GM12878 (cell line): ENCODE measurements around the gene TPCN1. TPM values are rescaled to one million over a fixed set of nuclear protein-coding genes. Genes with fewer than 3 reads are reported as not detected.

Source experiments
- ATAC-seq: fragments of 200-7000 bp; cut with Tn5 transposase; 3 replicates; pipeline ENCODE4 v1.9.1; 2020; ENCODE audit warnings: mild to moderate bottlenecking, moderate library complexity
- BruUV-seq: library from RNA; stranded (reverse); fragments of 400-500 nt; replicated peaks from 2 replicates; lab custom pipeline; 2021; lab: Mats Ljungman, UMichigan
- CTCF ChIA-PET: fragments of 300-600 bp; sonication (Branson Sonifier 250); formaldehyde crosslinking; extraction: SDS; loops from one replicate; lab custom pipeline; 2021; ENCODE audit warnings: inconsistent platforms; lab: Yijun Ruan, JAX
- POLR2A ChIA-PET: fragments of 350-600 bp; formaldehyde crosslinking; extraction: SDS; loops from one replicate; lab custom pipeline; 2021; ENCODE audit warnings: inconsistent platforms; lab: Charles Lee
- RAD21 ChIA-PET: fragments of 300-600 bp; sonication (Branson Sonifier 250); formaldehyde crosslinking; loops from one replicate; lab custom pipeline; 2023; ENCODE audit warnings: antibody characterized with exemption; ENCODE audit not compliant: unreplicated experiment; lab: Charles Lee
- SMC1A ChIA-PET: fragments of 300-600 bp; sonication (Branson Sonifier 250); formaldehyde crosslinking; loops from one replicate; lab custom pipeline; 2023; ENCODE audit not compliant: unreplicated experiment, uncharacterized antibody; lab: Charles Lee
- DNase-seq: peaks from one replicate; pipeline ENCODE4 v3.0.0-alpha.2; 2011; ENCODE audit warnings: low read depth, low spot score
- FAIRE-seq: peaks from 3 replicates; lab custom pipeline; 2011; peaks lifted over from hg19 to GRCh38; lab: Jason Lieb, UNC
- H2AFZ ChIP-seq: 2 replicates; pipeline ENCODE4 v1.6.0; 2011; ENCODE audit warnings: low read depth, low read length, control low read depth; ENCODE audit not compliant: control insufficient read depth
- H3K27ac ChIP-seq: 2 replicates; pipeline ENCODE4 v1.5.1; 2011; ENCODE audit warnings: control low read depth; ENCODE audit not compliant: control insufficient read depth, insufficient read depth
- H3K27me3 ChIP-seq, 2 experiments: replicated peaks in 1 of 2; 2 replicates each; pipeline versions ENCODE4 v1.6.0 to v1.6.1; 2011; ENCODE audit warnings: low read length in 1 of 2; ENCODE audit not compliant: control insufficient read depth in 2 of 2, insufficient read depth in 2 of 2
- H3K36me3 ChIP-seq, 2 experiments: 2 replicates each; pipeline ENCODE4 v1.5.1; 2011; ENCODE audit warnings: low read length in 1 of 2; ENCODE audit not compliant: control insufficient read depth in 2 of 2, insufficient read depth in 2 of 2
- H3K4me1 ChIP-seq: 2 replicates; pipeline ENCODE4 v1.6.1; 2011; ENCODE audit warnings: mild to moderate bottlenecking, low read length, moderate library complexity, mixed read lengths; ENCODE audit not compliant: control insufficient read depth, insufficient read depth
- H3K4me2 ChIP-seq: 2 replicates; pipeline ENCODE4 v1.6.0; 2011; ENCODE audit warnings: control low read depth; ENCODE audit not compliant: control insufficient read depth, insufficient read depth
- H3K4me3 ChIP-seq: fragments of 200-600 bp; sonication (generic); 2 replicates; pipeline ENCODE4 v1.5.1; 2016
- H3K79me2 ChIP-seq: 2 replicates; pipeline ENCODE4 v1.6.0; 2011; ENCODE audit warnings: low read length; ENCODE audit not compliant: control insufficient read depth, insufficient read depth
- H3K9ac ChIP-seq: 2 replicates; pipeline ENCODE4 v1.8.0; 2011; ENCODE audit warnings: low read length, control low read depth, mixed read lengths; ENCODE audit not compliant: control insufficient read depth, insufficient read depth
- H3K9me3 ChIP-seq: replicated peaks from 3 replicates; pipeline ENCODE4 v1.5.1; 2011; ENCODE audit warnings: mild to moderate bottlenecking, low read length; ENCODE audit not compliant: control insufficient read depth, insufficient read depth
- H4K20me1 ChIP-seq: 2 replicates; pipeline ENCODE4 v1.6.0; 2011; ENCODE audit not compliant: control insufficient read depth, insufficient read depth
- BMI1 ChIP-seq: fragments of 450-650 bp; IDR thresholded peaks from 2 replicates; pipeline ENCODE4 v1.6.1; 2016; ENCODE audit warnings: mild to moderate bottlenecking, moderate library complexity, borderline replicate concordance
- CHD1 ChIP-seq: IDR thresholded peaks from 2 replicates; pipeline ENCODE4 v1.6.1; 2012; ENCODE audit warnings: low read depth, low read length, improper control_type of control experiment
- E2F8 ChIP-seq: fragments of 450-650 bp; IDR thresholded peaks from 2 replicates; pipeline ENCODE4 v1.6.1; 2018; ENCODE audit warnings: mild to moderate bottlenecking, low read depth, moderate library complexity; ENCODE audit not compliant: partially characterized antibody
- EZH2 ChIP-seq: IDR thresholded peaks from 2 replicates; pipeline ENCODE4 v1.6.1; 2012; ENCODE audit warnings: low read depth, mild to moderate bottlenecking, control low read depth, inconsistent platforms, low read length, borderline replicate concordance; ENCODE audit not compliant: control insufficient read depth
- GABPA ChIP-seq: IDR thresholded peaks from 2 replicates; pipeline ENCODE4 v1.6.1; 2014; ENCODE audit warnings: antibody characterized with exemption, low read depth, mild to moderate bottlenecking, inconsistent platforms
- KDM1A ChIP-seq: fragments of 200-600 bp; sonication (generic); IDR thresholded peaks from 2 replicates; pipeline ENCODE4 v1.6.1; 2016; ENCODE audit warnings: borderline replicate concordance
- MTA2 ChIP-seq: fragments of 450-650 bp; IDR thresholded peaks from 2 replicates; pipeline ENCODE4 v1.6.1; 2016; ENCODE audit warnings: low read depth, mild to moderate bottlenecking, moderate library complexity
- PML ChIP-seq: IDR thresholded peaks from 2 replicates; pipeline ENCODE4 v1.6.1; 2012; ENCODE audit warnings: low read length, inconsistent platforms
- RELA ChIP-seq: fragments of 450-650 bp; IDR thresholded peaks from 2 replicates; pipeline ENCODE4 v1.8.0; 2014; ENCODE audit warnings: borderline replicate concordance; ENCODE audit not compliant: partially characterized antibody
- RUNX3 ChIP-seq: IDR thresholded peaks from 2 replicates; pipeline ENCODE4 v1.6.1; 2012; ENCODE audit warnings: low read length, inconsistent platforms
- TARDBP ChIP-seq: IDR thresholded peaks from 2 replicates; pipeline ENCODE4 v1.6.1; 2016; ENCODE audit warnings: borderline replicate concordance
- YBX1 ChIP-seq: fragments of 450-650 bp; IDR thresholded peaks from 2 replicates; pipeline ENCODE4 v1.6.1; 2016; ENCODE audit warnings: antibody characterized with exemption
- ZNF217 ChIP-seq: fragments of 450-650 bp; IDR thresholded peaks from 2 replicates; pipeline ENCODE4 v1.6.1; 2017; ENCODE audit warnings: antibody characterized with exemption, mild to moderate bottlenecking
- WGBS: methylation state at CpG from one replicate; pipeline ENCODE4 v1.1.6; 2016; ENCODE audit warnings: low lambda C conversion rate; ENCODE audit not compliant: insufficient replicate concordance, insufficient coverage; ENCODE audit errors: missing lambda C conversion rate; 5-methylcytosine and 5-hydroxymethylcytosine counted together
- in situ Hi-C: fragments of 300-500 bp; cut with MboI; formaldehyde crosslinking; loops from 9 replicates; pipeline ENCODE4 v1.14.3; 2018; ENCODE audit warnings: mixed read lengths
- intact Hi-C: fragments of 100-400 bp; cut with micrococcal nuclease; formaldehyde crosslinking; loops from one replicate; pipeline ENCODE4 v1.14.2; 2022; ENCODE audit not compliant: unreplicated experiment
- polyA plus RNA-seq, 11 experiments: library from polyadenylated mRNA; depleted of rRNA in 4 of 11; unstranded in 6 of 11; stranded (reverse) in 5 of 11; fragments of >200 nt; fragmentation: Nextera tagmentation in 4 of 11; fragmentation: Illumina TruSeq in 1 of 11; extraction: Ambion mirVana in 4 of 11; extraction: Trizol in 1 of 11; gene quantifications; 1 replicate in 1 of 11; 2 replicates in 10 of 11; pipeline versions ENCODE4 v1.2.1 to v1.2.3, GENCODE V29; 2011 to 2016; ENCODE audit warnings: inconsistent platforms in 2 of 11, missing spikeins in 2 of 11, low read depth in 1 of 11
- total RNA-seq, 4 experiments: library from RNA; depleted of rRNA in 3 of 4; stranded (reverse); fragments of >200 nt in 3 of 4; fragmentation: Illumina TruSeq in 1 of 4; extraction: Trizol in 1 of 4; gene quantifications; 2 replicates each; pipeline versions ENCODE4 v1.2.1 to v1.2.3, GENCODE V29; 2013 to 2021
- TF ChIP-seq, protein P1 (sequence below): fragments of 450-650 bp; IDR thresholded peaks from 2 replicates; pipeline ENCODE4 v1.6.1; 2017; ENCODE audit warnings: antibody characterized with exemption, mild to moderate bottlenecking, moderate library complexity
- TF ChIP-seq, protein P2 (sequence below): IDR thresholded peaks from 2 replicates; pipeline ENCODE4 v1.6.1; 2011; ENCODE audit warnings: borderline replicate concordance, low read depth, mild to moderate bottlenecking, moderate library complexity, mixed read lengths, low read length; ENCODE audit not compliant: insufficient read depth; ENCODE audit errors: extremely low read length
- TF ChIP-seq, protein P3 (sequence below): fragments of 450-650 bp; IDR thresholded peaks from 2 replicates; pipeline ENCODE4 v1.6.1; 2017; ENCODE audit warnings: borderline replicate concordance

TPCN1 gene
- total and polyA plus RNA-seq, 10 of the 15 experiments (the other 5 are each of a cell fraction or from before 2014, with no cell fraction given): 0.79 to 30.9 (median 19.4) TPM

- CTCF ChIA-PET: interaction anchor here (1.3 to 2.0 kb wide), 2 partner anchors 143 to 198 kb away, joined by 3 to 5 read pairs; no protein-coding TSS in a partner anchor
- POLR2A ChIA-PET: interaction anchor here (0.6 kb wide), 1 partner anchor 32 kb away, joined by 3 read pairs; no protein-coding TSS in a partner anchor
- Histone ChIP-seq H3K4me2 (no peak overlapping the region), H3K79me2 (peaks cover 12% of the 10 kb centered on the region), H4K20me1 (no peaks in the 10 kb centered on the region), H3K27ac (no peak overlapping the region), H3K9me3 (no peaks in the 10 kb centered on the region), H3K4me3 (no peak overlapping the region), H2AFZ (no peak overlapping the region), H3K36me3 (peaks cover 5 to 19% of the 10 kb centered on the region in 2 experiments), H3K9ac (no peak overlapping the region), H3K4me1 (peaks cover 9% of the 10 kb centered on the region), H3K27me3 (no peaks in the 10 kb centered on the region)
- TF ChIP-seq, protein P1, sequence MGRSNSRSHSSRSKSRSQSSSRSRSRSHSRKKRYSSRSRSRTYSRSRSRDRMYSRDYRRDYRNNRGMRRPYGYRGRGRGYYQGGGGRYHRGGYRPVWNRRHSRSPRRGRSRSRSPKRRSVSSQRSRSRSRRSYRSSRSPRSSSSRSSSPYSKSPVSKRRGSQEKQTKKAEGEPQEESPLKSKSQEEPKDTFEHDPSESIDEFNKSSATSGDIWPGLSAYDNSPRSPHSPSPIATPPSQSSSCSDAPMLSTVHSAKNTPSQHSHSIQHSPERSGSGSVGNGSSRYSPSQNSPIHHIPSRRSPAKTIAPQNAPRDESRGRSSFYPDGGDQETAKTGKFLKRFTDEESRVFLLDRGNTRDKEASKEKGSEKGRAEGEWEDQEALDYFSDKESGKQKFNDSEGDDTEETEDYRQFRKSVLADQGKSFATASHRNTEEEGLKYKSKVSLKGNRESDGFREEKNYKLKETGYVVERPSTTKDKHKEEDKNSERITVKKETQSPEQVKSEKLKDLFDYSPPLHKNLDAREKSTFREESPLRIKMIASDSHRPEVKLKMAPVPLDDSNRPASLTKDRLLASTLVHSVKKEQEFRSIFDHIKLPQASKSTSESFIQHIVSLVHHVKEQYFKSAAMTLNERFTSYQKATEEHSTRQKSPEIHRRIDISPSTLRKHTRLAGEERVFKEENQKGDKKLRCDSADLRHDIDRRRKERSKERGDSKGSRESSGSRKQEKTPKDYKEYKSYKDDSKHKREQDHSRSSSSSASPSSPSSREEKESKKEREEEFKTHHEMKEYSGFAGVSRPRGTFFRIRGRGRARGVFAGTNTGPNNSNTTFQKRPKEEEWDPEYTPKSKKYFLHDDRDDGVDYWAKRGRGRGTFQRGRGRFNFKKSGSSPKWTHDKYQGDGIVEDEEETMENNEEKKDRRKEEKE: no peak
- no peak for TF ChIP-seq YBX1
- no peak for TF ChIP-seq KDM1A
- no peak for TF ChIP-seq CHD1
- TF ChIP-seq, protein P2, sequence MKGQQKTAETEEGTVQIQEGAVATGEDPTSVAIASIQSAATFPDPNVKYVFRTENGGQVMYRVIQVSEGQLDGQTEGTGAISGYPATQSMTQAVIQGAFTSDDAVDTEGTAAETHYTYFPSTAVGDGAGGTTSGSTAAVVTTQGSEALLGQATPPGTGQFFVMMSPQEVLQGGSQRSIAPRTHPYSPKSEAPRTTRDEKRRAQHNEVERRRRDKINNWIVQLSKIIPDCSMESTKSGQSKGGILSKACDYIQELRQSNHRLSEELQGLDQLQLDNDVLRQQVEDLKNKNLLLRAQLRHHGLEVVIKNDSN: no peak
- TF ChIP-seq TARDBP: no peak
- TF ChIP-seq GABPA: no peak
- no peak for TF ChIP-seq E2F8
- TF ChIP-seq MTA2: no peak
- no peak for TF ChIP-seq EZH2
- no peak for TF ChIP-seq RELA
- TF ChIP-seq, protein P3, sequence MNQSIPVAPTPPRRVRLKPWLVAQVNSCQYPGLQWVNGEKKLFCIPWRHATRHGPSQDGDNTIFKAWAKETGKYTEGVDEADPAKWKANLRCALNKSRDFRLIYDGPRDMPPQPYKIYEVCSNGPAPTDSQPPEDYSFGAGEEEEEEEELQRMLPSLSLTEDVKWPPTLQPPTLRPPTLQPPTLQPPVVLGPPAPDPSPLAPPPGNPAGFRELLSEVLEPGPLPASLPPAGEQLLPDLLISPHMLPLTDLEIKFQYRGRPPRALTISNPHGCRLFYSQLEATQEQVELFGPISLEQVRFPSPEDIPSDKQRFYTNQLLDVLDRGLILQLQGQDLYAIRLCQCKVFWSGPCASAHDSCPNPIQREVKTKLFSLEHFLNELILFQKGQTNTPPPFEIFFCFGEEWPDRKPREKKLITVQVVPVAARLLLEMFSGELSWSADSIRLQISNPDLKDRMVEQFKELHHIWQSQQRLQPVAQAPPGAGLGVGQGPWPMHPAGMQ: no peak
- no peak for TF ChIP-seq BMI1
- no peak for TF ChIP-seq ZNF217
- TF ChIP-seq RUNX3: no peak
- no peak for TF ChIP-seq PML
- RAD21 ChIA-PET: interaction anchor here (0.6 kb wide), 1 partner anchor 9 kb away, joined by 3 read pairs; no protein-coding TSS in a partner anchor
- FAIRE-seq (no peak), DNase-seq (no peak), ATAC-seq (no peak)
- BruUV-seq: no TSS peak
- SMC1A ChIA-PET: interaction anchor here (1.1 kb wide), 1 partner anchor 17 kb away, joined by 3 read pairs; no protein-coding TSS in a partner anchor
- in situ Hi-C loops: no loop called here
- WGBS: 97% methylated on average over 19 of the region's 19 CpGs
- intact Hi-C loops: loop anchor here (10.0 kb wide), 1 partner anchor 84 kb away; no protein-coding TSS in a partner anchor
Measured at GRCh38 chr12:113191227-113191626, 30.0 kb upstream of the TPCN1 start.
